GM10266 (cell line): Measurements from ENCODE around the gene LYZ.

Source experiments
- DNase-seq: peaks from one replicate; pipeline ENCODE4 v3.0.0; 2012; ENCODE audit errors: extremely low spot score
- CTCF ChIP-seq: IDR thresholded peaks from 2 replicates; pipeline ENCODE4 v1.5.1; 2012; ENCODE audit warnings: mild to moderate bottlenecking, low read depth; ENCODE audit not compliant: control insufficient read depth, insufficient read depth; ENCODE audit errors: missing control alignments

LYZ gene

DNA sequence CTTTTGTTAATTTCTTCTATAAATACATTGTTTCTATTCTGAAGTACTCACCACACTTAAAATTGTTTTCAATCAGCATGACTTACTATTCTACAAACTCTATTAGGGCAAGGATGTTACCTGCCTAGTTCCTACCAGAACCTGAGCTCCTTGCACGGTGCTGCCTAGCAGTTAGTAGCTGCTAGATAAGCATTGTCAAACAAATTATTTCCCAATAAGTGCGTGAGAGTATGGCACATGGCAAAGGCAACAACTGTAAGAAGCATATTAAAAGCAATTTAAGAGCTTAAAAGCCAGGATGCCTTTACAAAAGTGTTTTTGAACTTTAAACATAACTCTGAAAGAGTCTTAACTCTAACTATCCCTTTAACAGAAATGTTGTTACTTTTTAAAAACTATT is 8.2 kb upstream of the LYZ start:
- no peak for TF ChIP-seq CTCF
- DNase-seq, result no peak

DNA sequence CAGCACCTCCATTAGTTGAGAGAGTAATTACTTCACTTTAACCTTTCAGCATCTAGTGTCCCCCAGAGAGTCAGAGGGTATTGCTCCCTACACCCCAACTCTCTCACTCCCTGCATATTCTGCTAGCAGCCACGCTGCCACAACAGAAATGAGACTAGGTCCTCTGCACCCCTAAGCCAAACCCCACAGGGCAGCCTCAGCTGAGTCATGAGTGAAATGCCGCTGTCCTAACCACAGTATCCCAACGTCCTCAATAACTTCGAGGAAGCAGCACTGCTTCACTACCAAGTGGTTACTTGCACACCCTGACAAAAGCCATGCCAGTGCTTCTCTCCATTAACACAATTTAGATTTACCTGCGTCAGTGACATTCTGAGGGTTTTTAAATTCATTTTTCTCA is 6.9 kb upstream of the LYZ start:
- TF ChIP-seq CTCF, result no peak
- no peak for DNase-seq

DNA sequence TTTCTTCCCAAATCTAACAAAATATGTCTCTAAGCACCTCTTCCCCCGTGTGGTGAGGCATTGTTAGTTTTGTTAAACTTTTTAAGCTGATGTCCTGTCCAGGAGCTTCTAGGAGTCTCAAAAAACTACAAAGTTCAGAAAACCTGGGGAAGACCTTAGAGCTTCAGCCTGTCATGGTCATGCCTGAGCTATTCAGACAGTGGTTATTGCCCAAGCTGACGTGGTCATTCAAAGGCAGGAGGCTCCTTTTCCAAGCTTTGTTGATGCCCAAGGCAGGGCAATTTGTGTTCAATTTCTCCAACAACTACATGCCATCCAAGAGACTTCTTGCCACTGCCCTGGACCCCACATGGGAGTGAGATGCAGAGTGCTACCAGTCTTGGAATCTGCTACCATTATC is 5.8 kb upstream of the LYZ start:
- no peak for TF ChIP-seq CTCF
- DNase-seq, result no peak

DNA sequence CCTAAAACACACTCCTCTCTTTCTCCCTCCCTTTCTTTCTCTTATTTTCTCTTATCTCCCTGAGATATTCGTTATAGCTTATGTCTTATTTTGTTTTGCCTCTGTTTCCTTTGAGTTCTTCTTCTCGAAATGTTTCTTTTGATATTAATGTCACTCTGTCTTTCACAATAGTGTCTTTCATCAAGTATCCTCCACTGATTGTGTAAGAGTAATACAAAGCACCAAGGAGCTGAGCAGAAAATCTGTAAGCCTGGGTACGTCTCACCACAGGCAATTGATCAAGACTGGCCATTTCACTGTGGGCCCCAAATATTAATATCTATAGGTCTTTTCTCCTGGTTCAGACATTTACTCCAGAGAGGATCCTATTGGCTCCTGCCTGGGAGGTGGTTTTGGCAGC is 4.8 kb upstream of the LYZ start:
- no peak for TF ChIP-seq CTCF
- DNase-seq, result no peak

DNA sequence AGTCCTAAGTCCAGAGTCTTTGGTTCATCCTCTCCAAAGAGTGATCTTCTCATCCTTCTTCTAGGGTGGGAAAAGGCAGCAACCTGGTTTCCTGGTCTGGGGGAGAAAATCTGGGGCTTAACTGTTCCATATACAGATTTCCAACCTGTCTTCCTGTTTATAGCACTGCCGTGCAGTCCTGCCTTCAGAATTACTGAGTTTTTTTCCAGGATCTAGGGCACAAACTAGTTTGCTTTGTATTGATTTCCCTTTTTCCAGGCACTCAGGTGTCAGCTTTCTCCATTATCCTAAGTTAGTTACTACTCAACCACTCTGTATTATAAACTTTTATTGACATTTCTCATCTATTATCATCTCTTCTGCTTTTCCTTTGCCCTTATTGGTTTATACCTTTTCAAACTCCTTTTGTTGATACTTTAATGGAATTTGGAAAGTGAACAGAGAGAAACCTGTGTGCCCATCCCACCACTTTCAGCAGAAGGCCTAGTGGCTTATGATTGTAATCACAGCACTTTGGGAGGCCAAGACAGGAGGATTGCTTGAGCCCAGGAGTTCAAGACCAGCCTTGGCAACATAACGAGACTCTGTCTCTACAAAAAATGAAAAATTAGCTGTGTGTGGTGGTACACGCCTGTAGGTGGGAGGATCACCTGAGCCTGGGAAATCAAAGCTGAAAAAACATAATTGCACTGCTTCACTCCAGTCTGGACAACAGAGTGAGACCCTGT is 4.1 kb upstream of the LYZ start:
- no peak for TF ChIP-seq CTCF
- DNase-seq, result no peak

GRCh38 chr12:69345077-69345476 is 3.1 kb upstream of the LYZ start:
- DNase-seq, result no peak
- TF ChIP-seq CTCF, result no peak

- TF ChIP-seq CTCF, result no peak
- DNase-seq, result no peak
These were observed 2.4 kb upstream of the LYZ start for GRCh38 chr12:69345742-69346141.
